OCI-LY3 (cell line): Measurements from ENCODE around the gene WDR73.

Experiments
- H2AFZ ChIP-seq: fragments of 200-600, 300-600 bp; shearing (Covaris generic); 2 replicates; pipeline ENCODE4 v1.6.0; 2014; ENCODE audit warnings: antibody characterized with exemption, low read depth, low read length
- H3K27ac ChIP-seq: fragments of 200-600, 300-600 bp; sonication (generic); 2 replicates; pipeline ENCODE4 v1.5.1; 2014; ENCODE audit warnings: mild to moderate bottlenecking, low read length, moderate library complexity, mixed read lengths
- H3K27me3 ChIP-seq: fragments of 200-600, 300-600 bp; sonication (generic); 2 replicates; pipeline ENCODE4 v1.6.1; 2014; ENCODE audit warnings: low read depth, low read length, mixed read lengths
- H3K36me3 ChIP-seq: fragments of 200-600, 300-600 bp; sonication (generic); replicated peaks from 2 replicates; pipeline ENCODE3; 2014; ENCODE audit warnings: low read depth, low read length, mixed read lengths
- H3K4me1 ChIP-seq: fragments of 300-600, 200-600 bp; sonication (generic); 2 replicates; pipeline ENCODE4 v1.6.1; 2014; ENCODE audit warnings: low read length, mixed read lengths
- H3K4me2 ChIP-seq: fragments of 200-600, 300-600 bp; sonication (generic); 2 replicates; pipeline ENCODE4 v1.6.1; 2014; ENCODE audit warnings: low read length, mixed read lengths
- H3K4me3 ChIP-seq: fragments of 300-600, 200-600 bp; sonication (generic); 2 replicates; pipeline ENCODE4 v1.5.1; 2014; ENCODE audit warnings: antibody characterized with exemption, mild to moderate bottlenecking, low read length, moderate library complexity
- H3K79me2 ChIP-seq: fragments of 300-600, 200-600 bp; shearing (Covaris generic); 2 replicates; pipeline ENCODE4 v1.6.1; 2014; ENCODE audit warnings: mild to moderate bottlenecking, low read length, mixed read lengths
- H3K9ac ChIP-seq: fragments of 300-600, 200-600 bp; shearing (Covaris generic); 2 replicates; pipeline ENCODE4 v1.6.0; 2014; ENCODE audit warnings: mild to moderate bottlenecking, low read length, moderate library complexity
- H3K9me3 ChIP-seq: fragments of 200-600, 300-600 bp; shearing (Covaris generic); 2 replicates; pipeline ENCODE4 v1.6.1; 2014; ENCODE audit warnings: low read length, mixed read lengths; ENCODE audit not compliant: insufficient read depth
- H4K20me1 ChIP-seq: fragments of 200-600, 300-600 bp; sonication (generic); 2 replicates; pipeline ENCODE4 v1.6.1; 2016; ENCODE audit warnings: low read length, mixed read lengths; ENCODE audit not compliant: insufficient read depth
- EZH2phosphoT487 ChIP-seq: fragments of 200-600 bp; shearing (Covaris generic); IDR thresholded peaks from 2 replicates; pipeline ENCODE4 v1.6.1; 2018; ENCODE audit warnings: antibody characterized with exemption, mixed run types, low read depth
- TF ChIP-seq, protein P1 (sequence below): fragments of 200-600, 300-600 bp; sonication (generic); IDR thresholded peaks from 2 replicates; pipeline ENCODE4 v1.5.1; 2014; ENCODE audit warnings: antibody characterized with exemption, low read length, low read depth

Gene WDR73

DNA sequence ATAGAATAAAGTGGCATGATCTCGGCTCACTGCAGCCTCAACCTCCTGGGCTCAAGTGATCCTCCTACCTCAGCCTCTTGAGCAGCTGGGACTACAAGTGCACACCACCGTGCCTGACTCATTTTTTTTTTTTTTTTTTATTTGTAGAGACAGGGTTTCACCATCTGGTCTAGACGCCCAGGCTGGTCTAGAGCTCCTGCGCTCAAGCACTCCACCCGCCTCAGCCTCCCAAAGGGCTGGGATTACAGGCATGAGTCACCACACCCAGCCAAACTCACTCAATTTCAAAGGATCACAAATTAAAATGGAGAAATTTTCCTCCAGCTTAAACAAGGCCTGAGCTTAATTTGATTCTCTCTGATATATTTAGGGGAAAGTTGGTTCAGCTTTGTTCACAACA is 31.2 kb upstream of the WDR73 start:
- no peak overlapping the region for H3K4me2 ChIP-seq
- H3K9ac ChIP-seq = no peak overlapping the region
- no peak for TF ChIP-seq EZH2phosphoT487
- TF ChIP-seq, protein P1, sequence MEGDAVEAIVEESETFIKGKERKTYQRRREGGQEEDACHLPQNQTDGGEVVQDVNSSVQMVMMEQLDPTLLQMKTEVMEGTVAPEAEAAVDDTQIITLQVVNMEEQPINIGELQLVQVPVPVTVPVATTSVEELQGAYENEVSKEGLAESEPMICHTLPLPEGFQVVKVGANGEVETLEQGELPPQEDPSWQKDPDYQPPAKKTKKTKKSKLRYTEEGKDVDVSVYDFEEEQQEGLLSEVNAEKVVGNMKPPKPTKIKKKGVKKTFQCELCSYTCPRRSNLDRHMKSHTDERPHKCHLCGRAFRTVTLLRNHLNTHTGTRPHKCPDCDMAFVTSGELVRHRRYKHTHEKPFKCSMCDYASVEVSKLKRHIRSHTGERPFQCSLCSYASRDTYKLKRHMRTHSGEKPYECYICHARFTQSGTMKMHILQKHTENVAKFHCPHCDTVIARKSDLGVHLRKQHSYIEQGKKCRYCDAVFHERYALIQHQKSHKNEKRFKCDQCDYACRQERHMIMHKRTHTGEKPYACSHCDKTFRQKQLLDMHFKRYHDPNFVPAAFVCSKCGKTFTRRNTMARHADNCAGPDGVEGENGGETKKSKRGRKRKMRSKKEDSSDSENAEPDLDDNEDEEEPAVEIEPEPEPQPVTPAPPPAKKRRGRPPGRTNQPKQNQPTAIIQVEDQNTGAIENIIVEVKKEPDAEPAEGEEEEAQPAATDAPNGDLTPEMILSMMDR = no peak
- H2AFZ ChIP-seq = no peak overlapping the region
- no peaks in the 10 kb centered on the region for H3K27me3 ChIP-seq
- peaks cover 13% of the 10 kb centered on the region for H3K4me1 ChIP-seq
- no peaks in the 10 kb centered on the region for H4K20me1 ChIP-seq
- no peak overlapping the region for H3K4me3 ChIP-seq
- H3K27ac ChIP-seq = no peak overlapping the region
- peaks cover 26% of the 10 kb centered on the region for H3K36me3 ChIP-seq
- H3K79me2 ChIP-seq = no peaks in the 10 kb centered on the region
- H3K9me3 ChIP-seq = no peaks in the 10 kb centered on the region

DNA sequence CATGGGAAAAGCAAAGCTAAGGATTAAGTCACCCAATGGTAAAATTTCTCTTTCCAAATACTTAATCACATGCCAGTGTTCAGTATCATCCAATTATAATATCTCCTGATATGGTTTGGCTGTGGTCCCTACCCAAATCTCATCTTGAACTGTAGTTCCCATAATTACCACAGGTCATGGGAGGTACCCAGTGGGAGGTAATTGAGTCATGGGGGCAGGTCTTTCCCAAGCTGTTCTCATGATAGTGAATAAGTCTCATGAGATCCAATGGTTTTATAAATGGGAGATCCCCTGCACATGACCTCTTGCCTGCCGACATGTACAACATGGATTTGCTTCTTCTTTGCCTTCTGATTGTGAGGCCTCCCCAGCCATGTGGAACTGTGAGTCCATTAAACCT is 30.0 kb upstream of the WDR73 start:
- no peaks in the 10 kb centered on the region for H3K9me3 ChIP-seq
- H3K4me3 ChIP-seq = no peak overlapping the region
- peaks cover 26% of the 10 kb centered on the region for H3K36me3 ChIP-seq
- no peaks in the 10 kb centered on the region for H4K20me1 ChIP-seq
- H3K9ac ChIP-seq = no peak overlapping the region
- no peak overlapping the region for H3K4me2 ChIP-seq
- peaks cover 13% of the 10 kb centered on the region for H3K4me1 ChIP-seq
- no peak for TF ChIP-seq EZH2phosphoT487
- TF ChIP-seq, protein P1 = no peak
- no peaks in the 10 kb centered on the region for H3K79me2 ChIP-seq
- no peaks in the 10 kb centered on the region for H3K27me3 ChIP-seq
- H3K27ac ChIP-seq = no peak overlapping the region
- H2AFZ ChIP-seq = no peak overlapping the region

DNA sequence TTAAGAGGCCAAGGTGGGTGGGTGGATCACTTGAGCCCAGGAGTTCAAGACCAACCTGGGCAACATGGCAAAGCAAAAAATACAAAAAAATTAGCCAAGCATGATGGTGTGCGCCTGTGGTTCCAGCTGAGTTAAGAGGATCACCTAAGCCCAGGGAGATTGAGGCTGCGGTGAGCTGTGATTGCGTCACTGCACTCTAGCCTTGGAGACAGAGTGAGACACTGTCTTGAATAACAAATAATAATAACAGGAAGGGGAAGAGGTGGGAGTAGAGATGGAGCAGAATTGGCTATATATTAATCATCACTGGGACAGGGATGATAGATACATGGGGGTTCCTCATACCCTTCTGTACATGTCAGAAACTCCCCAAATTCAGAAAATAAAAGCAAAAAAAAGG is 27.7 kb upstream of the WDR73 start:
- no peak overlapping the region for H3K27ac ChIP-seq
- peaks cover 25% of the 10 kb centered on the region for H3K36me3 ChIP-seq
- H3K4me3 ChIP-seq = no peak overlapping the region
- no peaks in the 10 kb centered on the region for H4K20me1 ChIP-seq
- no peaks in the 10 kb centered on the region for H3K79me2 ChIP-seq
- TF ChIP-seq, protein P1 = no peak
- TF ChIP-seq EZH2phosphoT487 = no peak
- H3K9ac ChIP-seq = no peak overlapping the region
- no peak overlapping the region for H3K4me2 ChIP-seq
- peaks cover 9% of the 10 kb centered on the region for H3K4me1 ChIP-seq
- no peaks in the 10 kb centered on the region for H3K9me3 ChIP-seq
- H2AFZ ChIP-seq = no peak overlapping the region
- H3K27me3 ChIP-seq = no peaks in the 10 kb centered on the region

DNA sequence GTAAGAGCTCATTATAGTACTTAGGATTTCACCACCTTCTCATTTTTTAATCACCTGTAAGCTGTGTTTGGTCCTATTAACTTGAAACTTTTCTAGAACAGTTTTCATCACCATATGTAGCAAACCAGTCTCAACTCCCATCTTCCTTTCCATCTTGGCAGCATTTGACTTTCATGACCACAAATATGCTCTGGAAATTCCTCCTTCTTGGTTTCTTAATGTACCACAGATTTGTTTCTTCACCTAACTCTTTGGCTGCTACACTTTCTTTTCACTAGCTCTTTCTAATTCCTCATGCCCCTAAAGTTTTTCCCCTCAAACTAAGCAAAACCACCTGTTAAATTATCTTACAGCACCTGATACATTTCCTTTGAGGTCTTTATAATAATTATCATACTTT is 17.1 kb upstream of the WDR73 start:
- H3K4me3 ChIP-seq = no peak overlapping the region
- H3K79me2 ChIP-seq = no peaks in the 10 kb centered on the region
- H3K27me3 ChIP-seq = no peaks in the 10 kb centered on the region
- H3K9me3 ChIP-seq = no peaks in the 10 kb centered on the region
- H3K4me2 ChIP-seq = no peak overlapping the region
- no peak overlapping the region for H2AFZ ChIP-seq
- H3K9ac ChIP-seq = no peak overlapping the region
- peaks cover under 1% of the 10 kb centered on the region; the same call in 1 of the 2 replicates for H4K20me1 ChIP-seq
- H3K4me1 ChIP-seq = no peaks in the 10 kb centered on the region
- no peak overlapping the region for H3K27ac ChIP-seq
- TF ChIP-seq, protein P1 = no peak
- no peak for TF ChIP-seq EZH2phosphoT487
- peaks cover 29% of the 10 kb centered on the region for H3K36me3 ChIP-seq
